ENCODE measurements around the gene CSPG4. TPM values are rescaled to one million over a fixed set of nuclear protein-coding genes. Genes with fewer than 3 reads are reported as not detected.
"Not testable (repeated sequence)": the region's sequence is repeated elsewhere in the genome, so short reads cannot be mapped to it uniquely, and the experiment has no call there.

Gene CSPG4
- total and polyA plus RNA-seq, 2 of the 8 experiments (the other 6 are each of a cell fraction or from before 2014, with no cell fraction given) = 1.4 to 3.0 TPM

DNA sequence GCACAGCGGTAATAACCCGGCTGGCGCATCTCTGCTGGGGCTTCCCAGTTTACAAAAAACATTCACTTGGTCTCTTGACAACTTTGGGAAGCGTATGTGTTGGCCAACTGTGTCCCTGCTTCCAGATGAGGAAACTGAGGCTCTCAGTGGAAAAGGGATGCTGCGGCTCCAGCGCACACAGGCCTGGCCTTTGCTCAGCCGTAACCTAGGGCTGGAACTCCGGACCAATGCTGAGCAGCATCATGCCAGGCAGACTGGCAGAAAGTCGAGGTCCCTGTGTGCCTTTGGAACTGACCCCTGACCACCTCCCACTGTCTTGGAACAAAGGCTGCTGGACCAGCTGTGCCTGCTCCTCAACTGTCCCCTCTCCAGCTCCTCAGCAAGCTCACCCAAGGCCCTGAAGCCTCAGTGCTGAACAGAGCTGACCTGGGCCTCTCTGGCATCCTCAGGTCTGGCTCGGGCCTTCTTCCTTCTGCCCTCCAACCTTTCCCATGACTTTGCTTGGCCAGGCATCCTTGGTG is 2.7 kb upstream of the CSPG4 start:
- H3K79me1 ChIP-seq (ENCODE audit: low read depth, low read length); H3K27ac ChIP-seq (ENCODE audit: low read depth, low read length); FAIRE-seq; H3K79me2 ChIP-seq (ENCODE audit: control insufficient read depth in 1 of 2, insufficient read depth in 2 of 2, low read length in 2 of 2); H3K23me2 ChIP-seq (ENCODE audit: low read depth, low read length); H3K36me3 ChIP-seq (ENCODE audit: control insufficient read depth in 2 of 4, insufficient read depth in 4 of 4, low read length in 3 of 4); H4K8ac ChIP-seq (ENCODE audit: extremely low read depth, insufficient read depth, low read length); H3K18ac ChIP-seq (ENCODE audit: extremely low read depth, low read length); H3K9me3 ChIP-seq (ENCODE audit: insufficient read depth in 2 of 2, low read depth in 1 of 2, low read length in 1 of 2); H4K91ac ChIP-seq (replicated peaks; ENCODE audit: insufficient read length, low read length); H3K4me2 ChIP-seq (ENCODE audit: insufficient read depth in 1 of 2, low read depth in 2 of 2, low read length in 2 of 2); H3K56ac ChIP-seq (replicated peaks; ENCODE audit: insufficient read length, low read depth, low read length); H2BK15ac ChIP-seq (ENCODE audit: low read length); H3K23ac ChIP-seq (ENCODE audit: insufficient read length); H3K4ac ChIP-seq (replicated peaks; ENCODE audit: insufficient read length, low read depth, low read length); H3K14ac ChIP-seq (ENCODE audit: insufficient read length); H4K5ac ChIP-seq (ENCODE audit: insufficient read length, low read depth, low read length); DNase-seq (ENCODE audit: low read depth in 1 of 2, low spot score in 2 of 2); H4K20me1 ChIP-seq (replicated peaks in 1 of 2; ENCODE audit: control insufficient read depth in 1 of 2, insufficient read depth in 2 of 2, low read length in 2 of 2); H2BK20ac ChIP-seq (ENCODE audit: low read length); H2BK12ac ChIP-seq (ENCODE audit: low read depth, low read length); POLR2A ChIA-PET (ENCODE audit: partially characterized antibody); H2AFZ ChIP-seq (ENCODE audit: low read length); H2AK5ac ChIP-seq (ENCODE audit: low read depth, low read length); H3K9ac ChIP-seq (replicated peaks in 1 of 4; ENCODE audit: extremely low read depth in 1 of 4, low read depth in 3 of 4, low read length in 3 of 4); H3K4me3 ChIP-seq (ENCODE audit: extremely low read depth in 1 of 4, insufficient read depth in 2 of 4, low read depth in 3 of 4, low read length in 4 of 4); H2BK5ac ChIP-seq (ENCODE audit: low read depth, low read length); H2BK120ac ChIP-seq (replicated peaks; ENCODE audit: low read depth, low read length): not testable (repeated sequence)
- peaks cover 0 to 21% (median 9%) of the 10 kb centered on the region in 4 experiments; a peak in 4 of 7 replicates for H3K27me3 ChIP-seq (replicated peaks in 1 of 4; ENCODE audit: control insufficient read depth in 3 of 4, extremely low read depth in 1 of 4, insufficient read depth in 3 of 4, low read length in 3 of 4)
- CTCF ChIA-PET (ENCODE audit: partially characterized antibody) = interaction anchor here (0.5 to 3.9 kb wide), 2 partner anchors 11 to 146 kb away, joined by 3 to 29 read pairs; a partner anchor contains a TSS
- peaks cover 0 to 11% (median 10%) of the 10 kb centered on the region in 4 experiments; a peak in 6 of 7 replicates for H3K4me1 ChIP-seq (replicated peaks in 1 of 4; ENCODE audit: control insufficient read depth in 3 of 4, insufficient read depth in 4 of 4, low read length in 3 of 4)
- WGBS, 2 experiments (ENCODE audit: extremely low coverage in 1 of 2, insufficient coverage in 1 of 2, insufficient read length in 1 of 2, insufficient replicate concordance in 2 of 2, low coverage in 1 of 2, low lambda C conversion rate in 2 of 2, missing lambda C conversion rate in 1 of 2) = 92% methylated on average over 9 of the region's 10 CpGs; no CpG with 5 or more reads in 1 of the 2 experiments

Measured in H1 (cell line).